Cardiac fibroblast (primary cell): ENCODE results near the gene TSSK2.
A peak's percentile ranks its signal among the peaks of the same experiment; 100 is the strongest.

Experiments
- DNase-seq, 2 donors: peaks; one replicate each; pipeline versions ENCODE4 v3.0.0 to v3.0.0-alpha.2; 2010; ENCODE audit warnings: low read depth in 2 of 2
- H3K4me3 ChIP-seq, 2 donors: replicated peaks in 1 of 2; 1 replicate in 1 of 2; 2 replicates in 1 of 2; pipeline ENCODE4 v1.5.1; 2011; ENCODE audit warnings: low read depth in 2 of 2, low read length in 2 of 2, mild to moderate bottlenecking in 2 of 2, moderate library complexity in 1 of 2
- CTCF ChIP-seq: IDR thresholded peaks from one replicate; pipeline ENCODE4 v1.5.1; 2011; ENCODE audit warnings: low read depth, mild to moderate bottlenecking, low read length, inconsistent platforms

The TSSK2 gene

GRCh38 chr22:19111140-19111539, 20.0 kb upstream of the TSSK2 start:
- no peak for TF ChIP-seq CTCF
- DNase-seq: no peak
- no peak overlapping the region for H3K4me3 ChIP-seq

- TF ChIP-seq CTCF: no peak
- DNase-seq: no peak
- H3K4me3 ChIP-seq: no peak overlapping the region
Observed at GRCh38 chr22:19111584-19111983, 19.5 kb upstream of the TSSK2 start.

GRCh38 chr22:19113429-19113828, 17.7 kb upstream of the TSSK2 start:
- H3K4me3 ChIP-seq: no peak overlapping the region
- no peak for TF ChIP-seq CTCF
- no peak for DNase-seq

- no peak for DNase-seq
- H3K4me3 ChIP-seq: no peak overlapping the region
- no peak for TF ChIP-seq CTCF
Observed at GRCh38 chr22:19114984-19115552, 16.0 kb upstream of the TSSK2 start.

GRCh38 chr22:19115628-19116027, 15.5 kb upstream of the TSSK2 start:
- peak; percentile 19 for TF ChIP-seq CTCF
- no peak overlapping the region for H3K4me3 ChIP-seq
- no peak for DNase-seq

- DNase-seq: no peak
- TF ChIP-seq CTCF: no peak
- no peak overlapping the region for H3K4me3 ChIP-seq
Observed at GRCh38 chr22:19117111-19117512, 14.0 kb upstream of the TSSK2 start.

- no peak for DNase-seq
- no peak for TF ChIP-seq CTCF
- no peak overlapping the region for H3K4me3 ChIP-seq
Observed at GRCh38 chr22:19118329-19118880, 12.7 kb upstream of the TSSK2 start.
